Trophoblast cell (in vitro differentiated cells and primary cell): Measurements from ENCODE around the gene AHCYL1.

Experiments
- DNase-seq, 2 donors: peaks; one replicate each; pipeline ENCODE4 v3.0.0-alpha.2; 2016
- H2AFZ ChIP-seq: 2 replicates; pipeline ENCODE4 v1.6.1; 2013; ENCODE audit warnings: low read length, moderate library complexity, mild to moderate bottlenecking; ENCODE audit not compliant: insufficient read depth, poor library complexity
- H2AK5ac ChIP-seq: 2 replicates; pipeline ENCODE4 v1.6.1; 2013; ENCODE audit warnings: mild to moderate bottlenecking, low read length
- H2BK120ac ChIP-seq: 2 replicates; pipeline ENCODE4 v1.6.1; 2013; ENCODE audit warnings: low read length, mild to moderate bottlenecking, moderate library complexity; ENCODE audit not compliant: insufficient read depth, poor library complexity
- H2BK12ac ChIP-seq: 2 replicates; pipeline ENCODE4 v1.6.1; 2013; ENCODE audit warnings: mild to moderate bottlenecking, low read length, moderate library complexity
- H2BK5ac ChIP-seq: 2 replicates; pipeline ENCODE4 v1.6.1; 2013; ENCODE audit warnings: low read length, low read depth, moderate library complexity, mild to moderate bottlenecking; ENCODE audit not compliant: poor library complexity
- H3K14ac ChIP-seq: 2 replicates; pipeline ENCODE4 v1.6.1; 2013; ENCODE audit warnings: mild to moderate bottlenecking, low read length
- H3K18ac ChIP-seq: 2 replicates; pipeline ENCODE4 v1.6.1; 2013; ENCODE audit warnings: mild to moderate bottlenecking, low read length
- H3K23ac ChIP-seq: 2 replicates; pipeline ENCODE4 v1.6.1; 2013; ENCODE audit warnings: low read length
- H3K27ac ChIP-seq: 2 replicates; pipeline ENCODE4 v1.5.1; 2013; ENCODE audit warnings: low read depth, mild to moderate bottlenecking, inconsistent platforms, low read length, moderate library complexity
- H3K27me3 ChIP-seq: 2 replicates; pipeline ENCODE4 v1.6.1; 2013; ENCODE audit warnings: inconsistent platforms, mild to moderate bottlenecking, low read length, moderate library complexity; ENCODE audit not compliant: insufficient read depth
- H3K36me3 ChIP-seq, 2 experiments: 1 replicate in 1 of 2; 2 replicates in 1 of 2; pipeline ENCODE4 v1.6.1; 2013; ENCODE audit warnings: low read length in 2 of 2, mild to moderate bottlenecking in 2 of 2, moderate library complexity in 1 of 2; ENCODE audit not compliant: insufficient read depth in 2 of 2, control insufficient read depth in 1 of 2
- H3K4ac ChIP-seq: 2 replicates; pipeline ENCODE4 v1.6.1; 2013; ENCODE audit warnings: low read depth, mild to moderate bottlenecking, low read length, moderate library complexity
- H3K4me1 ChIP-seq, 2 experiments: 1 replicate in 1 of 2; 2 replicates in 1 of 2; pipeline ENCODE4 v1.6.1; 2013; ENCODE audit warnings: low read length in 2 of 2, mild to moderate bottlenecking in 2 of 2, moderate library complexity in 1 of 2; ENCODE audit not compliant: insufficient read depth in 2 of 2, control insufficient read depth in 1 of 2
- H3K4me2 ChIP-seq: 2 replicates; pipeline ENCODE4 v1.6.1; 2013; ENCODE audit warnings: inconsistent platforms, mild to moderate bottlenecking, low read length, moderate library complexity
- H3K4me3 ChIP-seq: 2 replicates; pipeline ENCODE4 v1.5.1; 2013; ENCODE audit warnings: mild to moderate bottlenecking, low read depth, low read length, inconsistent platforms
- H3K79me1 ChIP-seq: one replicate; pipeline ENCODE4 v1.6.1; 2013; ENCODE audit warnings: low read length
- H3K79me2 ChIP-seq: 2 replicates; pipeline ENCODE4 v1.6.1; 2013; ENCODE audit warnings: low read length, mild to moderate bottlenecking; ENCODE audit not compliant: control insufficient read depth, insufficient read depth, poor library complexity
- H3K9ac ChIP-seq: 2 replicates; pipeline ENCODE4 v1.6.1; 2013; ENCODE audit warnings: mild to moderate bottlenecking, low read length
- H3K9me3 ChIP-seq: 2 replicates; pipeline ENCODE4 v1.6.1; 2013; ENCODE audit warnings: low read depth, mild to moderate bottlenecking, control low read depth, inconsistent platforms, low read length; ENCODE audit not compliant: insufficient read depth
- H4K12ac ChIP-seq: 2 replicates; pipeline ENCODE4 v1.6.1; 2013; ENCODE audit warnings: low read depth, mild to moderate bottlenecking, low read length, moderate library complexity
- H4K8ac ChIP-seq: 2 replicates; pipeline ENCODE4 v1.6.1; 2013; ENCODE audit warnings: low read depth, mild to moderate bottlenecking, low read length, moderate library complexity
- H4K91ac ChIP-seq: one replicate; pipeline ENCODE4 v1.6.1; 2013; ENCODE audit warnings: low read depth, mild to moderate bottlenecking, low read length, moderate library complexity
- WGBS: extraction: QIAGEN DNeasy Blood & Tissue Kit; methylation state at CpG from one replicate; pipeline ENCODE4 v1.1.7; 2013; ENCODE audit warnings: missing lambda C conversion rate; ENCODE audit not compliant: insufficient read length, insufficient coverage; ENCODE audit errors: extremely low coverage; 5-methylcytosine and 5-hydroxymethylcytosine counted together

AHCYL1 gene

GRCh38 chr1:110048240-110048639 is 63.7 kb downstream of the AHCYL1 start:
- no peaks in the 10 kb centered on the region for H3K27me3 ChIP-seq
- WGBS: no CpG with 5 or more reads among the region's 5 CpGs
- H2BK120ac ChIP-seq: no peak overlapping the region

GRCh38 chr1:110048923-110049601 is 64.5 kb downstream of the AHCYL1 start:
- Histone ChIP-seq H3K79me2 (no peaks in the 10 kb centered on the region), H3K4ac (no peak overlapping the region), H4K12ac (no peak overlapping the region), H3K9me3 (no peaks in the 10 kb centered on the region), H2BK12ac (no peak overlapping the region), H3K4me2 (no peak overlapping the region), H4K8ac (no peak overlapping the region), H3K4me1 (no peaks in the 10 kb centered on the region), H3K79me1 (no peaks in the 10 kb centered on the region), H2AFZ (no peak overlapping the region), H2AK5ac (no peak overlapping the region), H4K91ac (no peak overlapping the region), H3K9ac (no peak overlapping the region), H3K27me3 (no peaks in the 10 kb centered on the region), H3K18ac (no peak overlapping the region), H3K23ac (no peak overlapping the region), H2BK5ac (no peak overlapping the region), H3K4me3 (no peak overlapping the region), H3K14ac (no peak overlapping the region), H2BK120ac (no peak overlapping the region), H3K27ac (no peak overlapping the region), H3K36me3 (peaks cover 66 to 81% of the 10 kb centered on the region in 2 experiments)
- no CpG with 5 or more reads among the region's 9 CpGs for WGBS
- no peak for DNase-seq

More at GRCh38 chr1:110048240-110048639, 63.7 kb downstream of the AHCYL1 start:
- Histone ChIP-seq H3K27ac (no peak overlapping the region), H3K23ac (no peak overlapping the region), H3K4ac (no peak overlapping the region), H3K4me3 (no peak overlapping the region), H2AFZ (no peak overlapping the region), H3K9me3 (no peaks in the 10 kb centered on the region), H3K4me2 (no peak overlapping the region), H4K91ac (no peak overlapping the region), H4K8ac (no peak overlapping the region), H3K9ac (no peak overlapping the region), H3K4me1 (no peaks in the 10 kb centered on the region), H3K14ac (no peak overlapping the region), H2BK5ac (no peak overlapping the region), H3K79me1 (no peaks in the 10 kb centered on the region), H3K79me2 (no peaks in the 10 kb centered on the region), H2BK12ac (no peak overlapping the region), H2AK5ac (no peak overlapping the region), H4K12ac (no peak overlapping the region), H3K36me3 (peaks cover 67 to 81% of the 10 kb centered on the region in 2 experiments), H3K18ac (no peak overlapping the region)
- DNase-seq: no peak

- no peak overlapping the region for H3K18ac ChIP-seq
- no peak overlapping the region for H2BK5ac ChIP-seq
- H4K91ac ChIP-seq: no peak overlapping the region
- H3K36me3 ChIP-seq: peaks cover 70 to 85% of the 10 kb centered on the region in 2 experiments
- H3K4me3 ChIP-seq: no peak overlapping the region
- no peak overlapping the region for H4K8ac ChIP-seq
- H3K14ac ChIP-seq: no peak overlapping the region
- H3K4me1 ChIP-seq: no peaks in the 10 kb centered on the region
- no peaks in the 10 kb centered on the region for H3K27me3 ChIP-seq
- H3K9me3 ChIP-seq: no peaks in the 10 kb centered on the region
- H2AFZ ChIP-seq: no peak overlapping the region
- no peak for DNase-seq
- H2BK120ac ChIP-seq: no peak overlapping the region
- H4K12ac ChIP-seq: no peak overlapping the region
- no peak overlapping the region for H3K4ac ChIP-seq
- WGBS: no CpG with 5 or more reads among the region's 11 CpGs
- H3K4me2 ChIP-seq: no peak overlapping the region
- H2BK12ac ChIP-seq: no peak overlapping the region
- no peaks in the 10 kb centered on the region for H3K79me2 ChIP-seq
- H3K79me1 ChIP-seq: no peaks in the 10 kb centered on the region
- no peak overlapping the region for H3K27ac ChIP-seq
- no peak overlapping the region for H2AK5ac ChIP-seq
- no peak overlapping the region for H3K23ac ChIP-seq
- H3K9ac ChIP-seq: no peak overlapping the region
Measured at GRCh38 chr1:110049801-110050601, 65.4 kb downstream of the AHCYL1 start.

- H3K9ac ChIP-seq: no peak overlapping the region
- no CpG with 5 or more reads among the region's 4 CpGs for WGBS
- no peaks in the 10 kb centered on the region for H3K4me1 ChIP-seq
Measured at GRCh38 chr1:110050602-110051261, 66.2 kb downstream of the AHCYL1 start.

More at GRCh38 chr1:110050602-110051261, 66.2 kb downstream of the AHCYL1 start:
- Histone ChIP-seq H2BK5ac (no peak overlapping the region), H2AFZ (no peak overlapping the region), H3K14ac (no peak overlapping the region), H2AK5ac (no peak overlapping the region), H4K91ac (no peak overlapping the region), H4K12ac (no peak overlapping the region), H4K8ac (no peak overlapping the region), H3K79me1 (no peaks in the 10 kb centered on the region), H3K79me2 (no peaks in the 10 kb centered on the region), H3K9me3 (no peaks in the 10 kb centered on the region), H3K23ac (no peak overlapping the region), H3K4ac (no peak overlapping the region), H3K27me3 (no peaks in the 10 kb centered on the region), H3K27ac (no peak overlapping the region), H3K4me2 (no peak overlapping the region), H3K4me3 (no peak overlapping the region), H2BK120ac (no peak overlapping the region), H2BK12ac (no peak overlapping the region), H3K36me3 (peaks cover 74 to 85% of the 10 kb centered on the region in 2 experiments), H3K18ac (no peak overlapping the region)
- DNase-seq: no peak
